Measurements from ENCODE around the gene CFAP20DC.
"Not testable (repeated sequence)": the region's sequence is repeated elsewhere in the genome, so short reads cannot be mapped to it uniquely, and the experiment has no call there.

Gene CFAP20DC

DNA sequence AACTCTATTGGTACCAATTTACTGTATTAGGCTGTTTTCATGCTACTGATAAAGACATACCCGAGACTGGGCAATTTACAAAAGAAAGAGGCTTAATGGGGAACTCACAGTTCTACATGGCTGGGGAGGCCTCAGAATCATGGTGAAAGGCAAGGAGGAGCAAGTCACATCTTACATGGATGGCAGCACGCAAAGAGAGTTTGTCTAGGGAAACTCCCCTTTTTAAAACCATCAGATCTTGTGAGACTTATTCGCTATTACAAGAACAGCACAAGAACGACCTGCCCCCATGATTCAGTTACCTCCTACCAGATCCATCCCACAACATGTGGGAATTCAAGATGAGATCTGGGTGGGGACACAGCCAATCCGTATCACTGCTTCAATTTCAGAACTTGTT lies 154.1 kb downstream of the CFAP20DC start:
- DNase-seq; in situ Hi-C loops (cut with MboI; ENCODE audit: low pct_unique_long_range_greater_than_20kb, low sequenced_read_pairs): not testable (repeated sequence)

- DNase-seq; in situ Hi-C loops (cut with MboI; ENCODE audit: low pct_unique_long_range_greater_than_20kb, low sequenced_read_pairs): not testable (repeated sequence)
These were observed 157.3 kb downstream of the CFAP20DC start for GRCh38 chr3:58892526-58892925.

DNA sequence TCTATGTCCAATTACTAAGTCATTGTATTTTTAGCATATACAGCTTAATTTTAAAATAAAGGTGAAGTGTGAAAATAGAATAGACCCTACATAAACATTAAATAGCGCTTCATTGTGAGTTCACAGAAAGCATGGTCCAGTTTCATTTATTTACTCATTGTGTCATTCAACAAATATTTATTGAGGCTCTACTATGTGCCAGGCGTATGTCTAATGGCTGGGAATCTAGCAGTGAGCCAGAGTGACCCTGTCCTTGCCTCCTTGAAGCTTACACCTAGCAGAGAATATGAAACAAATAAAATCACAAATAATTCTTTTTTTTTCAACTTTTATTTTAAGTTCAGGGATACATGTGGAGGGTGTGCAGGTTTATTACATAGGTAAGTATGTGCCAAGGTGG lies 161.7 kb downstream of the CFAP20DC start:
- DNase-seq: no peak
- in situ Hi-C loops (cut with MboI; ENCODE audit: low pct_unique_long_range_greater_than_20kb, low sequenced_read_pairs): no loop called here

GRCh38 chr3:58884453-58884852 lies 165.4 kb downstream of the CFAP20DC start:
- DNase-seq: no peak
- in situ Hi-C loops (cut with MboI; ENCODE audit: low pct_unique_long_range_greater_than_20kb, low sequenced_read_pairs): no loop called here

GRCh38 chr3:58880182-58880581 lies 169.6 kb downstream of the CFAP20DC start:
- in situ Hi-C loops (cut with MboI; ENCODE audit: low pct_unique_long_range_greater_than_20kb, low sequenced_read_pairs): no loop called here

DNA sequence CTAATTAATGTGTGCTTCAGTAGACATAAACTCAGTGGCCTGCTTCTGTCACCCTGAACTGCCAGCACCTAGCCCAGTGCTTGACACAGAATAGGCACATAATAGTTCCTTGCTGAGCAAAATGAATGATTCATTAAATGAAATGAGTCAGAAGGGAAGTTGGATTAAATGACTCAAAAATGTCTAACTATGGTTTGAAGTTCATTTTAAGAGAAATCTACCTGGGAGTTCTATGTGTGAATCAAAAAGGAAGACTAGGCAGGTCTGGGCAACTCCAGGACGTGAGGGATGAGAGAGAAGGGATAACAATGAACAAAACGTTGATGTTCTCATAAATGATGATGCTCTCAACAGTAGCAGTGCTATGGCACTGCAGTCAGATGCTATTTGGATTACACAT lies 175.0 kb downstream of the CFAP20DC start:
- in situ Hi-C loops (cut with MboI; ENCODE audit: low pct_unique_long_range_greater_than_20kb, low sequenced_read_pairs): no loop called here
- DNase-seq: no peak

More at GRCh38 chr3:58880182-58880581, 169.6 kb downstream of the CFAP20DC start:
- DNase-seq: no peak

DNA sequence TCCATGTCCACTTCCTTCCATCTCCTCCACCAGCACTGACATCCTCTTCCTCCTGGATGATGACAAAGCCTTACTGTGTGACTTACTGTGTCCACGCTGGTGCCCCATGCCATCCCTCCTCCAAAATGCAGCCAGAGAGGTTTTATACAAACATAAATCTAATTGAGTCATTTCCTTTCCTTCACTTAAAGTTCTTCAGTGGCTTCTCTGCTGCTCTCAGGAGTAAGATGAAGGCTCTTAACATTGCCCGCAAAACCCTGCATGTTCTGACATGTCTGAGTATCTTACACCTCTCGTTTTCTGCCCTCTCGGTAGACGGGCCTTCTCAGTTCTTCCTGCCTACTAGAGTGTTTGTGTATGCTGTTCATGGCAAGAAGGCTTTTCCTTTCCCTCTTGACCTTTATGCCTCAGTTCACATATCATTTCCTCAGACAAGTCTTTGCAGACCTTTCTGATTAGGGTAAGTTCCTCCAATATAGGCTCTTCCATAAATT lies 175.5 kb downstream of the CFAP20DC start:
- no peak for DNase-seq
- in situ Hi-C loops (cut with MboI; ENCODE audit: low pct_unique_long_range_greater_than_20kb, low sequenced_read_pairs): no loop called here

DNA sequence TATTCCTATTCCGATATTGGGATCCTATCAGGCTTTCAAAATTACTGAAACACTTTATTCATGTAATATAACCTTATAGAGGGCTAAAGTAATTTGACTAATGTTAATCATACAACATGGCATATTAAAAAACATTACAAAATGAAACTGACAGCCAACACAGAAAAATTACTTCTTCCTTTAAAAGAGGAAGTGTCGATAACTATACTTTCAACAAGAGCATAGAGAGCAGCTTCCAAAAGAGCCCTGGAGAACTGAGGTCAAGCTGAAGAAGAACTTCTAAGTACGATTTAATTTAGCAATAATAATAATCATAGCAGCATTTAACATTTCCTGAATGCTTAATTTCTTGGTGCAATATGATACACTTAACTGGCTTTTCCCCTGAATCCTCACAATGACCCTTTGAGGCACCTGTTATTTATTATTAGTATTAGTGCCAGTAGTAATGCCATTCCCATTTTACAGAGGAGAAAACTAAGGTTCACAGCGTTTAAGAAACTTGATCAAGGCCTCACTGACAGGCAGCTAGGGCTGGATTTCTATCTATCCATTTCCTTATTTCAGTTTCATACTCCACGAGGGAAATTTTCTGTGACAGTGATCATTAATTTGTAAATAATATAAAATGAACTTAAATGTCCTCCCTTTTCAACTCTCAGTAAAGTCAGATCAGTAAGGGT lies 181.6 kb downstream of the CFAP20DC start:
- in situ Hi-C loops (cut with MboI; ENCODE audit: low pct_unique_long_range_greater_than_20kb, low sequenced_read_pairs): no loop called here

DNA sequence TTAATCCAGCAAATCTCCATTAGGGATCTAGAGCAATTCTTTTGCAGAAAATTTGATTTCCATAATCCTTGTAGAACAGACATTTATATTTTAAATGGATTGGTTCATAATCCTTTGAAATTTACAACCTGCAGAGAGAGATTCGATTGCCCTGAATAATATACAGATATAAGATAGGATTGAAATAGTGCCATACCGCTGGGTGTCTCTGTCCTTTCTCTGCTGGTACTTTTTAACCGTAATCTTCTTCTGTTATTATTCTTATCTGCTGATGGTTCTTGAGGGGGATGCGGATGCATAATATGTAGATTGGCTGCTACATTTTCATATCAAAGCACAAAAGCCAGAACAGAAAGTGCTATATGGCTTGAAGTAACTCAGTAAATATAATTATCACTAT lies 182.2 kb downstream of the CFAP20DC start:
- DNase-seq: no peak
- in situ Hi-C loops (cut with MboI; ENCODE audit: low pct_unique_long_range_greater_than_20kb, low sequenced_read_pairs): no loop called here

More for the DNA sequence above, 181.6 kb downstream of the CFAP20DC start:
- no peak for DNase-seq

GRCh38 chr3:58866079-58866478 lies 183.7 kb downstream of the CFAP20DC start:
- in situ Hi-C loops (cut with MboI; ENCODE audit: low pct_unique_long_range_greater_than_20kb, low sequenced_read_pairs): no loop called here
- no peak for DNase-seq

- in situ Hi-C loops (cut with MboI; ENCODE audit: low pct_unique_long_range_greater_than_20kb, low sequenced_read_pairs): no loop called here
- no peak for DNase-seq
These were observed 185.3 kb downstream of the CFAP20DC start for GRCh38 chr3:58864480-58864879.

DNA sequence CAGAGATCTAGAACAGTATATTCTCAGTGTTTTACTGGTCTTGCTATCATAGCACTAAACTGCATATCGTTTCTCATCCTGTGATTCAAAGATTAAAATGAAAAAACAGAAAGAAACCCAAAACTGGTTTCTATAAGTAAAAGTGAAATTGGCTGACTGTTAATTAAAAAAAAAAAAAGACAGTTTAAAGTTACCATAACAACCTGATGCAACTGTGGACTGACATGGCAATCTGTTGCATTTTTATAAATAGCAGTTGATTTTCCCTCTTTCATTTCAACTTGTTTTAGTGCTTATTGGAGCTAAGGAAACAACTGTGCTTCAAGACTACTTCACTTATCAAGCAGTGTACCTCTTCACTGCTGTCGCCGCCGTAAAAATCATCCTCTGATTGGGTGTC lies 186.6 kb downstream of the CFAP20DC start:
- in situ Hi-C loops (cut with MboI; ENCODE audit: low pct_unique_long_range_greater_than_20kb, low sequenced_read_pairs): no loop called here
- DNase-seq: no peak

GRCh38 chr3:58861551-58861950 lies 188.3 kb downstream of the CFAP20DC start:
- no peak for DNase-seq
- in situ Hi-C loops (cut with MboI; ENCODE audit: low pct_unique_long_range_greater_than_20kb, low sequenced_read_pairs): no loop called here

- no peak for DNase-seq
- in situ Hi-C loops (cut with MboI; ENCODE audit: low pct_unique_long_range_greater_than_20kb, low sequenced_read_pairs): no loop called here
These were observed 191.7 kb downstream of the CFAP20DC start for GRCh38 chr3:58858126-58858525.

DNA sequence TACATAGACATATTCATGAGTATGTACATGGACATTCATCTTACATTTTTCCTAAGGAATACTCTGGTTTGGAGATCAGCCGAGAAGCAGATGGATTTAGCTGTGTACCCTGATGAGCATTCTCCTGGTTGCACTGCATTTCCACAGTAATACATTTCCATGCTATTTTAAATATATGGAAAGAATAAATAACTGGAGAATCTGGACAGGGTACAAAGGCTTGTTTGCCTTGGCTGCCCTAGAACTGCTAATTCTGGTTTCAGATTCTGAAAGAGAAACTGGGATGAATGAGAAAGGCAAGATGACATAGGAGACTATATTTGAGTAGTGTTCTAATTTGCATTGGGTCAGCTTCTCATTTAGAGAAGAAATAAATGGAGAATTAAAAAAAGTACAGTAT lies 192.4 kb downstream of the CFAP20DC start:
- no peak for DNase-seq
- in situ Hi-C loops (cut with MboI; ENCODE audit: low pct_unique_long_range_greater_than_20kb, low sequenced_read_pairs): no loop called here

GRCh38 chr3:58848826-58849225 lies 201.0 kb downstream of the CFAP20DC start:
- in situ Hi-C loops (cut with MboI; ENCODE audit: low pct_unique_long_range_greater_than_20kb, low sequenced_read_pairs): no loop called here
- DNase-seq: no peak

DNA sequence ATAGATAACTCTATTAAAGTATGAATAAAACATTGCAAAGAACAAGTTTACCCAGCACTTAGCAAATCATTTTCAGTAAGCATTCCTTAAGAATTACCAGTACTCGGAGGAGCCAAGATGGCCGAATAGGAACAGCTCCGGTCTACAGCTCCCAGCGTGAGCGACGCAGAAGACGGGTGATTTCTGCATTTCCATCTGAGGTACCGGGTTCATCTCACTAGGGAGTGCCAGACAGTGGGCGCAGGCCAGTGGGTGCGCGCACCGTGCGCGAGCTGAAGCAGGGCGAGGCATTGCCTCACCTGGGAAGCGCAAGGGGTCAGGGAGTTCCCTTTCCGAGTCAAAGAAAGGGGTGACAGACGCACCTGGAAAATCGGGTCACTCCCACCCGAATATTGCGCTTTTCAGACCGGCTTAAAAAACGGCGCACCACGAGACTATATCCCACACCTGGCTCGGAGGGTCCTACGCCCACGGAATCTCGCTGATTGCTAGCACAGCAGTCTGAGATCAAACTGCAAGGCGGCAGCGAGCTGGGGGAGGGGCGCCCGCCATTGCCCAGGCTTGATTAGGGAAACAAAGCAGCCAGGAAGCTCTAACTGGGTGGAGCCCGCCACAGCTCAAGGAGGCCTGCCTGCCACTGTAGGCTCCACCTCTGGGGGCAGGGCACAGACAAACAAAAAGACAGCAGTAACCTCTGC lies 207.6 kb downstream of the CFAP20DC start:
- DNase-seq; in situ Hi-C loops (cut with MboI; ENCODE audit: low pct_unique_long_range_greater_than_20kb, low sequenced_read_pairs): not testable (repeated sequence)

DNA sequence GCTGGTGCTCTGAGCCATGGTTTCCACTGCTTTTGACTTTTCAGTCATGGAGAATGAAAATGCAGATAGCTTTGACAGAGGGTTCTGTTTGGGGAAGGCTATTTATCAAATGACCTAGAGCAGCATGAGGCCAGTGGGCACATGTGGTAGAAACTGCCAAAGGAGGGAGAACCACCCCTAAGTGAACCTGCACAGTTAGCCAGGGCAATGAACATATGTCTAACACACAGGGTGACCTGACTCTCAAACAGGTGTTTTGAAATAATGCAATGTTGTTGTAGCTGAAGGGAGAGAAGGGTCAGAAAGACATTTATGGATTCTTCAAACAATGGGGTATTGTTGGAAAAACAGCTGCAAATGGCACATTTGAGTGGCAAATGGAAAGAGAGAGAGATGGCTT lies 208.9 kb downstream of the CFAP20DC start:
- DNase-seq: no peak
- in situ Hi-C loops (cut with MboI; ENCODE audit: low pct_unique_long_range_greater_than_20kb, low sequenced_read_pairs): no loop called here

DNA sequence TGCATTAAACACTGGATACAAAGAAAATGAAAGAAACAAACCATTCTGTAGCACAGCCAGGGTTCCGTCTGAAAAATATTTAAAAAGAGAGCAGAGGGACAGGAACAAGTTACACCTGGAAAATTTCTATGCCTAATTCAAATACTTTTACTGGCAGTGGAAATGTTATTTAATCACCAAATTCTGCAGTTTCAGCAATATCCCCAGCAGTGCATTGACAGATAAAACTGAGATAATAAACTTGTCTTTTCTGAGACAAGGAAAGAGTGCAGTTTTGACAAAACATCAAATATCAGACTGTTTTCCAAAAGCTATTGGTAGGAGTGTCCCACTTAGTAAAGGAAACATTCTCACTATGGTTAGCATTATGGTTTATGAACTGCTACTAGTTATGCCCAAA lies 209.9 kb downstream of the CFAP20DC start:
- in situ Hi-C loops (cut with MboI; ENCODE audit: low pct_unique_long_range_greater_than_20kb, low sequenced_read_pairs): no loop called here
- DNase-seq: no peak

- no peak for DNase-seq
- in situ Hi-C loops (cut with MboI; ENCODE audit: low pct_unique_long_range_greater_than_20kb, low sequenced_read_pairs): no loop called here
These were observed 210.6 kb downstream of the CFAP20DC start for GRCh38 chr3:58839187-58839586.

DNA sequence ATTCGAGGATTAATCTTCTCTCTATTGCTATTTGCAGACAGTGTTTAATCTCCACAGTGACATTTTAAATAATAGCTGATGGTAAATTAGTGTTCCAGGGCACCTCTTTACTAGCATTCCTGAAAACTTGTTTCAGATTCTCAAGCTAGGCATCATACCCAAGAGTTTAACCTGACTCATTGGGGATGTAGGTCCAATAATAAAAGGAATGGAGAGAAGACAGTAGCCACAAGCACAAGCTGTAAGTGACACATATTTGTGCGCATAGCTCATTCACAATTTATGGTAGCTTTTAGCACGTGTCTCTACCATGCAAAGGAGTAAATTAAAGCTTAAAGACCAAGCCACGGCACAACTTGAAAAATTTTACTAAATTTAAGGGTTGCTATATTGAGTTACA lies 212.0 kb downstream of the CFAP20DC start:
- no peak for DNase-seq
- in situ Hi-C loops (cut with MboI; ENCODE audit: low pct_unique_long_range_greater_than_20kb, low sequenced_read_pairs): no loop called here

Measured in KBM-7 (cell line).